ENCODE data around the gene HECW1. TPM values are rescaled to one million over a fixed set of nuclear protein-coding genes. Genes with fewer than 3 reads are reported as not detected.

HECW1 gene
- total and polyA plus RNA-seq, 2 of the 13 experiments (the other 11 are each of a cell fraction or from before 2014, with no cell fraction given), result not detected

DNA sequence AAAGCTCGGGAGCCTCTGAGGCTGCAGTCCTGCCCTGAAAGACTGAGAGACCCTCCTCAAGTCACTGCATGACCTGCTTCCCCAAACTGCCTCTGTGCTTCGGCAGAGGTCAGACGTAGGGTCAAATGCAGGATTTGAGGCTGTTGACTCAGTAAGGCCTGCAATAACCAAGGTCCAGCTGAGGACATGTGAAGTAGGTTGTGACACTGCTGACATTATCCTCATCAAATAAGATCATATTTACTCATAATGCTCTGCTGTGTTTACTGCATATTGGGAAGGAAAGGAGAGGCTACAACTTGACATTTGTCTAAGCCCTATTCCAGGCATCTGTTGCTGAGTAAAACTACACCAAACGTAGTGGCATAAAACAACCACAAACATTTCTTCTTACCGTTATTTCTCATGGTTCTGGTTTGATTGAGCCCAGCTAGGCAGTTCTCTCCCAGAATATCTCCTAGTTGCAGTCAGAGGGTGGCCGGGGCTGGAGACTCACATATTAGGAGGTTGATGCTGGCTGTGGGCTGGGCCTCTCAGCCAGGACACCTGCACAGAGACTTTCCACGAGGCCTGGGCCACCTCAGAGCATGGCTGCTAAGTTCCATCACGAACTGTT lies 348.4 kb downstream of the HECW1 start (continued):
- TF ChIP-seq RBM39 (IDR thresholded peaks at IDR 0.05; ENCODE audit: low read depth, low read length, poor library complexity, severe bottlenecking), result no peak
- TF ChIP-seq, protein P1, sequence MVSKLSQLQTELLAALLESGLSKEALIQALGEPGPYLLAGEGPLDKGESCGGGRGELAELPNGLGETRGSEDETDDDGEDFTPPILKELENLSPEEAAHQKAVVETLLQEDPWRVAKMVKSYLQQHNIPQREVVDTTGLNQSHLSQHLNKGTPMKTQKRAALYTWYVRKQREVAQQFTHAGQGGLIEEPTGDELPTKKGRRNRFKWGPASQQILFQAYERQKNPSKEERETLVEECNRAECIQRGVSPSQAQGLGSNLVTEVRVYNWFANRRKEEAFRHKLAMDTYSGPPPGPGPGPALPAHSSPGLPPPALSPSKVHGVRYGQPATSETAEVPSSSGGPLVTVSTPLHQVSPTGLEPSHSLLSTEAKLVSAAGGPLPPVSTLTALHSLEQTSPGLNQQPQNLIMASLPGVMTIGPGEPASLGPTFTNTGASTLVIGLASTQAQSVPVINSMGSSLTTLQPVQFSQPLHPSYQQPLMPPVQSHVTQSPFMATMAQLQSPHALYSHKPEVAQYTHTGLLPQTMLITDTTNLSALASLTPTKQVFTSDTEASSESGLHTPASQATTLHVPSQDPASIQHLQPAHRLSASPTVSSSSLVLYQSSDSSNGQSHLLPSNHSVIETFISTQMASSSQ (IDR thresholded peaks at IDR 0.05; ENCODE audit: low read depth), result 0 out of 2 replicates have a peak, but pooled peaks have one; percentile 40
- TF ChIP-seq, protein P1 (CRISPR knock-in tag; IDR thresholded peaks at IDR 0.05; ENCODE audit: borderline replicate concordance), result no peak
- TF ChIP-seq, protein P2, sequence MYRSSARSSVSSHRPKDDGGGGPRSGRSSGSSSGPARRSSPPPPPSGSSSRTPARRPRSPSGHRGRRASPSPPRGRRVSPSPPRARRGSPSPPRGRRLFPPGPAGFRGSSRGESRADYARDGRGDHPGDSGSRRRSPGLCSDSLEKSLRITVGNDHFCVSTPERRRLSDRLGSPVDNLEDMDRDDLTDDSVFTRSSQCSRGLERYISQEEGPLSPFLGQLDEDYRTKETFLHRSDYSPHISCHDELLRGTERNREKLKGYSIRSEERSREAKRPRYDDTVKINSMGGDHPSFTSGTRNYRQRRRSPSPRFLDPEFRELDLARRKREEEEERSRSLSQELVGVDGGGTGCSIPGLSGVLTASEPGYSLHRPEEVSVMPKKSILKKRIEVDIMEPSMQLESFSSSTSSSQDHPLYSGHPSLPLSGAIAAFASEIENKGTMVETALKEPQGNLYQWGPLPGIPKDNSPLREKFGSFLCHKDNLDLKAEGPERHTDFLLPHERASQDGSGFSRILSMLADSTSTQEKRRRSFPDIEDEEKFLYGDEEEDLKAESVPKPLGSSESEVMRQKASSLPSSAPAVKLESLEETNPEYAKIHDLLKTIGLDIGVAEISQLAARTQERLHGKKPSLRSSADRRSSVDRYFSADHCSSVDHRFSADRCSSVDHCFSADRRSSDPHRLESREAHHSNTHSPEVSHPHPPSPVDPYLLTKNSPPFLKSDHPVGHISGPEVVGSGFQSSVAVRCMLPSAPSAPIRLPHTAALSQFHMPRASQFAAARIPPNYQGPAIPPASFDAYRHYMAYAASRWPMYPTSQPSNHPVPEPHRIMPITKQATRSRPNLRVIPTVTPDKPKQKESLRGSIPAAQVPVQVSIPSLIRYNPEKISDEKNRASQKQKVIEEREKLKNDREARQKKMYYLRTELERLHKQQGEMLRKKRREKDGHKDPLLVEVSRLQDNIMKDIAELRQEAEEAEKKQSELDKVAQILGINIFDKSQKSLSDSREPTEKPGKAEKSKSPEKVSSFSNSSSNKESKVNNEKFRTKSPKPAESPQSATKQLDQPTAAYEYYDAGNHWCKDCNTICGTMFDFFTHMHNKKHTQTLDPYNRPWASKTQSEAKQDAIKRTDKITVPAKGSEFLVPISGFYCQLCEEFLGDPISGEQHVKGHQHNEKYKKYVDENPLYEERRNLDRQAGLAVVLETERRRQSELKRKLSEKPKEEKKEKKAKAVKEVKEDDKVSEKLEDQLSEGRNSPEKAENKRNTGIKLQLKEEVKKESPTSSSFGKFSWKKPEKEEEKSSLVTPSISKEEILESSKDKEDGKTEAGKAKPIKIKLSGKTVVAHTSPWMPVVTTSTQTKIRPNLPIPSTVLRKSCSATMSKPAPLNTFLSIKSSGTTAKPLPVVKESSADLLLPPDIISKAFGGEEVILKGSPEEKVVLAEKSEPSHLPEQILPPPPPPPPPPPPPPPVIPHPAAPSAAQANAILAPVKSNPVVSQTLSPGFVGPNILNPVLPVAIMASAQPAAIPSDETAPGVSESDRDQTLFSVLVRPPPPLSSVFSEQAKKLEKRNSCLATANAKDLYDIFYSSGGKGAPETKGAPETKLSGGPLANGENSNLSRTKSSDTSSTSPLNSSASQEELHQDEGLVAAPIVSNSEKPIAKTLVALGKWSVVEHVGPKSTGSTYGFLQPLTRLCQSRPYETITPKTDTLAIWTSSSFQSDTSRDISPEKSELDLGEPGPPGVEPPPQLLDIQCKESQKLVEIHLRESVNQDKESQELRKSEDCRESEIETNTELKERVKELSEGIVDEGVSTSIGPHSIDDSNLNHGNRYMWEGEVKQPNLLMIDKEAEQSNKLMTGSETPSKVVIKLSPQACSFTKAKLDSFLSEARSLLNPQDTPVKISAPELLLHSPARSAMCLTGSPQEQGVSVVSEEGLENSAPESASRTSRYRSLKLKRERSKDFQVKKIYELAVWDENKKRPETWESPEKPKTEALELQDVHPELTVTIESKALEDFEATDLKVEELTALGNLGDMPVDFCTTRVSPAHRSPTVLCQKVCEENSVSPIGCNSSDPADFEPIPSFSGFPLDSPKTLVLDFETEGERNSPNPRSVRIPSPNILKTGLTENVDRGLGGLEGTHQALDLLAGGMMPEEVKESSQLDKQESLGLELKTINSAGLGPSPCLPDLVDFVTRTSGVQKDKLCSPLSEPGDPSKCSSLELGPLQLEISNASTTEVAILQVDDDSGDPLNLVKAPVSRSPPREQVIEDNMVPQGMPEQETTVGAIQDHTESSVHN (CRISPR knock-in tag; IDR thresholded peaks at IDR 0.05), result no peak
- TF ChIP-seq RNF219 (CRISPR knock-in tag; IDR thresholded peaks at IDR 0.05), result no peak
- TF ChIP-seq ZNF772 (CRISPR knock-in tag; IDR thresholded peaks at IDR 0.05), result no peak
- TF ChIP-seq ZNF775 (CRISPR knock-in tag; IDR thresholded peaks at IDR 0.05; ENCODE audit: borderline replicate concordance), result no peak
- TF ChIP-seq SKIL (CRISPR knock-in tag; IDR thresholded peaks at IDR 0.05; ENCODE audit: borderline replicate concordance), result peak; percentile 82
- TF ChIP-seq ZNF101 (CRISPR knock-in tag; IDR thresholded peaks at IDR 0.05; ENCODE audit: borderline replicate concordance, low read depth), result no peak
- no peak for TF ChIP-seq ZNF543 (CRISPR knock-in tag; IDR thresholded peaks at IDR 0.05)

All from HepG2 (cell line).